C1 segment of cervical spinal cord (tissue), 14 donors: Measurements from ENCODE around the gene FLVCR2.
"Not testable (repeated sequence)": the region's sequence is repeated elsewhere in the genome, so short reads cannot be mapped to it uniquely, and the experiment has no call there.

Experiments
- DNase-seq, 14 donors: peaks; one replicate each; lab custom pipeline; 2025; lab: John Stamatoyannopoulos, UW

The FLVCR2 gene

GRCh38 chr14:75660630-75661498 is 82.4 kb downstream of the FLVCR2 start, which contains the start of the genes ERG28 and TTLL5:
Gene ERG28, minus strand, starts transcription at chr14:75660876. Its CDS starts 3,374 bp downstream, at chr14:75657502.
Gene TTLL5, plus strand, starts transcription at chr14:75661246. Its CDS starts 1,904 bp downstream, at chr14:75663150.
- peak; percentile 68 to 100 (median 98) for DNase-seq

- DNase-seq: peak in 1 of 14 donors; percentile 60
Measured at GRCh38 chr14:75661499-75661814, 83.0 kb downstream of the FLVCR2 start.

- no peak for DNase-seq
Measured at GRCh38 chr14:75662966-75663365, 84.5 kb downstream of the FLVCR2 start.

- DNase-seq: peak in 1 of 14 donors; percentile 4
Measured at GRCh38 chr14:75667099-75667765, 88.8 kb downstream of the FLVCR2 start.

GRCh38 chr14:75672605-75673192 is 94.3 kb downstream of the FLVCR2 start:
- DNase-seq: no peak

- no peak for DNase-seq
Measured at GRCh38 chr14:75673345-75674035, 95.1 kb downstream of the FLVCR2 start.

- DNase-seq: no peak
Measured at GRCh38 chr14:75675265-75675960, 97.0 kb downstream of the FLVCR2 start.

- no peak for DNase-seq
Measured at GRCh38 chr14:75685910-75686309, 107.5 kb downstream of the FLVCR2 start.

GRCh38 chr14:75689012-75689411 is 110.6 kb downstream of the FLVCR2 start:
- DNase-seq: no peak

GRCh38 chr14:75690010-75690409 is 111.6 kb downstream of the FLVCR2 start:
- no peak for DNase-seq

GRCh38 chr14:75695025-75695424 is 116.6 kb downstream of the FLVCR2 start:
- not testable (repeated sequence) for DNase-seq

GRCh38 chr14:75697386-75697785 is 119.0 kb downstream of the FLVCR2 start:
- peak in 5 of 14 donors; percentile 5 to 35 (median 11) for DNase-seq
